ENCODE data around the gene SUPV3L1. TPM values are rescaled to one million over a fixed set of nuclear protein-coding genes. Genes with fewer than 3 reads are reported as not detected.
"Not testable (repeated sequence)": the region's sequence is repeated elsewhere in the genome, so short reads cannot be mapped to it uniquely, and the experiment has no call there.

Gene SUPV3L1
- total RNA-seq, result 10 to 100 TPM; 35.5 to 36.8 TPM

DNA sequence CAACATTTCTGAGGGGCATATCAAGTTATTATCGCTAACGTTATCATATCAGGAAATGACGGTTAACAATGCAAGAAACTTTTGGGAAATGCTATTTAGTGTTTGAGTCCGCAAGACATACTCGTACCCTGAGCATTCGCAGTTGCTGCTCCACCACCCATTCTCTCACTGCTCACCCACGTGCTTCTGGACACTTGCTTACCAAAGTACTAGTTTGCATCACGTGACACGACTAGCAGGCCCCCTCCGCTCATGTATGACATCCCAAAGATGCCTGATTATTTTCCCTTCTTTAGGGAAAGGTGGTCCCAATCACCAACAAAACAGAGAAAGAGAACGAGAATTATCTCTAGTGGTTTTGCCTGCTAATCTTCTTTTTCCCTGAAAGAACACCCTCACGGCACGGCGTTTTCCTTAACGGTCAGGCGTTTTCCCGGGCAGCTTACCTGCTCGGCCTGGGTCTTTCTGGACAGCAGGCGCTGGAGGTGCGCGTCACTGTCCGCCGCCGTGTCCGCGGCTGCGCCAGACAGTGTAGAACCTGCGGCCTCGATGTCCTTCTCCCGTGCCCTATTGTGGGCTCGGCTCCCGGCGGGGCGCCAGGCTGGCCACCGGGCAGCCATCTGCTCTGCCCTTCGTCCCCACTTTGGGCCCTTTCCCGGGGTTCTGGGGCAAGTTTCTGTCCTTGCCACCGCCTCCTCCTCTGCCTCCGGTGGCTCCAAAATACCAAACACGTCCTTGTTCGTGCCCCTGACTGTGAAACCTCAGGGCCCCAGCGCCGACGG lies at the start of gene SUPV3L1:
Gene SUPV3L1, plus strand, starts transcription at position 492 of the 782 bp plus-strand sequence. Its CDS starts 58 bp downstream, at position 550.
- DNase-seq (peak; percentile 93), ATAC-seq (peak; percentile 91)
- peaks cover 36% of the 10 kb centered on the region for H3K4me1 Mint-ChIP-seq (ENCODE audit: low read depth)
- CTCF ChIA-PET, result interaction anchor here (1.2 to 1.4 kb wide), 2 partner anchors 25 to 174 kb away, joined by 4 to 5 read pairs; no protein-coding TSS in a partner anchor
- POLR2A ChIA-PET, result interaction anchor here (0.7 to 1.4 kb wide), 5 partner anchors 16 to 49 kb away, joined by 4 to 9 read pairs (median 6); no protein-coding TSS in a partner anchor
- peak within 1 kb of the TSS; percentile 100 for H3K27ac Mint-ChIP-seq
- no peaks in the 10 kb centered on the region for H3K9me3 Mint-ChIP-seq (ENCODE audit: insufficient read depth)
- no peaks in the 10 kb centered on the region for H3K27me3 Mint-ChIP-seq (ENCODE audit: low read depth)
- H3K36me3 Mint-ChIP-seq (ENCODE audit: low read depth), result peaks cover 7% of the 10 kb centered on the region
- H3K4me3 Mint-ChIP-seq, result peak within 1 kb of the TSS; percentile 96

GRCh38 chr10:69130251-69130650 lies 49.8 kb upstream of the SUPV3L1 start:
- no peaks in the 10 kb centered on the region for H3K9me3 Mint-ChIP-seq (ENCODE audit: insufficient read depth)
- H3K4me3 Mint-ChIP-seq, result no peak overlapping the region
- H3K36me3 Mint-ChIP-seq (ENCODE audit: low read depth), result peaks cover 33% of the 10 kb centered on the region
- no peak for DNase-seq
- no peak for ATAC-seq
- peaks cover 48% of the 10 kb centered on the region for H3K4me1 Mint-ChIP-seq (ENCODE audit: low read depth)
- H3K27ac Mint-ChIP-seq, result no peak overlapping the region
- POLR2A ChIA-PET, result no interaction called here
- CTCF ChIA-PET, result interaction anchor here (1.3 to 1.8 kb wide), 2 partner anchors 8 to 149 kb away, joined by 4 read pairs; no protein-coding TSS in a partner anchor
- H3K27me3 Mint-ChIP-seq (ENCODE audit: low read depth), result no peaks in the 10 kb centered on the region

DNA sequence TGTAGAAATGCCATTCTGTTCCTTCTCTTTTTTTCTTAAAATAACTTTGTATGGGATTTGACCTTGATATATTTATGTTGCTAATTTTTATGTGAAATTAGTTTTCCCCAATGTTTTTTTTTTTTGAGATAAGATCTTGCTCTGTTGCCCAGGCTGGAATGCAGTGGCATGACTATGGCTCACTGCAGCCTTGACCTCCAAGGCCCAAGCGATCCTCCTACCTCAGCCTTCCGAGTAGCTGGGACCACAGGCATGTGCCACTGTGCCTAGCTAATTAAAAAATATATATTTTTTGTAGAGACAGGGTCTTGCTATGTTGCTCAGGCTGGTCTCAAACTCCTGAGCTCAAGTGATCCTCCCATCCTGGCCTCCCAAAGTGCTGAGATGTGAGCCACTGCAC lies 40.1 kb upstream of the SUPV3L1 start:
- ATAC-seq (no peak), DNase-seq (no peak)
- POLR2A ChIA-PET, result no interaction called here
- Mint-ChIP-seq H3K27ac (no peak overlapping the region), H3K36me3 (ENCODE audit: low read depth) (peaks cover 31% of the 10 kb centered on the region), H3K4me3 (no peak overlapping the region), H3K4me1 (ENCODE audit: low read depth) (peaks cover 3% of the 10 kb centered on the region), H3K9me3 (ENCODE audit: insufficient read depth) (no peaks in the 10 kb centered on the region), H3K27me3 (ENCODE audit: low read depth) (no peaks in the 10 kb centered on the region)
- CTCF ChIA-PET, result interaction anchor here (1.0 to 1.4 kb wide), 2 partner anchors 15 to 31 kb away, joined by 3 read pairs; no protein-coding TSS in a partner anchor

GRCh38 chr10:69141304-69141703 lies 38.7 kb upstream of the SUPV3L1 start:
- H3K36me3 Mint-ChIP-seq (ENCODE audit: low read depth), result peaks cover 25% of the 10 kb centered on the region
- H3K4me1 Mint-ChIP-seq (ENCODE audit: low read depth), result peaks cover 3% of the 10 kb centered on the region
- no peaks in the 10 kb centered on the region for H3K27me3 Mint-ChIP-seq (ENCODE audit: low read depth)
- CTCF ChIA-PET, result interaction anchor here (1.4 kb wide), 1 partner anchor 30 kb away, joined by 3 read pairs; no protein-coding TSS in a partner anchor
- H3K9me3 Mint-ChIP-seq (ENCODE audit: insufficient read depth), result no peaks in the 10 kb centered on the region
- POLR2A ChIA-PET, result no interaction called here
- DNase-seq (no peak), ATAC-seq (no peak)
- H3K4me3 Mint-ChIP-seq, result no peak overlapping the region
- H3K27ac Mint-ChIP-seq, result no peak overlapping the region

GRCh38 chr10:69142074-69142473 lies 38.0 kb upstream of the SUPV3L1 start:
- DNase-seq; H3K27ac Mint-ChIP-seq; H3K4me3 Mint-ChIP-seq; H3K9me3 Mint-ChIP-seq (ENCODE audit: insufficient read depth); ATAC-seq; H3K27me3 Mint-ChIP-seq (ENCODE audit: low read depth); POLR2A ChIA-PET; H3K4me1 Mint-ChIP-seq (ENCODE audit: low read depth): not testable (repeated sequence)
- H3K36me3 Mint-ChIP-seq (ENCODE audit: low read depth), result peaks cover 26% of the 10 kb centered on the region
- CTCF ChIA-PET, result interaction anchor here (1.0 kb wide), 2 partner anchors 9 to 161 kb away, joined by 3 to 4 read pairs; no protein-coding TSS in a partner anchor

DNA sequence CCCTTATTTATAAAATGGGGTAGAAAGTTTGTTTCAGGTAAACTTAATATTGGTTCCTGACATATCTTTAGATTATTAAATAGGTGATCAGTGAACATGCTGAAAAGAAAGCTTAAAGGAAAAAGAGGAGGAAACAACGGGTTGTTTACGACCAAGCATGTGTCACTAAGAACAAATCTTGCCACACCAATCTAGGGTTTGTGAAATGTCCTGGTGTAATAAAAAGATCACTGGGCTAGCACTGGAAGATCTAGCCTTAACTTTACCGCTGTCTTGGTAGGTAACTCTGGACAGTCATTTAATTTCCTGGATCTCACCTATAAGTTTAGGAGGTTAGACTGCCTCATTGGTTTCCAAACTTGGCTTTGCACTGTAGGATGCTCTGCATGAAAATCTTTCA lies 37.1 kb upstream of the SUPV3L1 start:
- ATAC-seq (no peak), DNase-seq (no peak)
- Mint-ChIP-seq H3K27me3 (ENCODE audit: low read depth) (no peaks in the 10 kb centered on the region), H3K9me3 (ENCODE audit: insufficient read depth) (no peaks in the 10 kb centered on the region), H3K4me3 (no peak overlapping the region), H3K36me3 (ENCODE audit: low read depth) (peaks cover 21% of the 10 kb centered on the region), H3K4me1 (ENCODE audit: low read depth) (peaks cover 11% of the 10 kb centered on the region), H3K27ac (no peak overlapping the region)
- POLR2A ChIA-PET, result no interaction called here
- CTCF ChIA-PET, result interaction anchor here (1.0 kb wide), 2 partner anchors 10 to 162 kb away, joined by 3 to 4 read pairs; no protein-coding TSS in a partner anchor

- Mint-ChIP-seq H3K27ac (no peak overlapping the region), H3K27me3 (ENCODE audit: low read depth) (no peaks in the 10 kb centered on the region), H3K4me3 (no peak overlapping the region), H3K9me3 (ENCODE audit: insufficient read depth) (no peaks in the 10 kb centered on the region), H3K36me3 (ENCODE audit: low read depth) (peaks cover 26% of the 10 kb centered on the region), H3K4me1 (ENCODE audit: low read depth) (peaks cover 20% of the 10 kb centered on the region)
- ChIA-PET CTCF (no interaction called here), POLR2A (no interaction called here)
- ATAC-seq (no peak), DNase-seq (no peak)
Measured at GRCh38 chr10:69145329-69145728, 34.7 kb upstream of the SUPV3L1 start.

- Mint-ChIP-seq H3K27me3 (ENCODE audit: low read depth) (no peaks in the 10 kb centered on the region), H3K4me1 (ENCODE audit: low read depth) (peaks cover 20% of the 10 kb centered on the region), H3K9me3 (ENCODE audit: insufficient read depth) (no peaks in the 10 kb centered on the region), H3K4me3 (no peak overlapping the region), H3K36me3 (ENCODE audit: low read depth) (peaks cover 26% of the 10 kb centered on the region), H3K27ac (no peak overlapping the region)
- DNase-seq (no peak), ATAC-seq (no peak)
- ChIA-PET CTCF (no interaction called here), POLR2A (no interaction called here)
Measured at GRCh38 chr10:69145864-69146263, 34.2 kb upstream of the SUPV3L1 start.

GRCh38 chr10:69146759-69147158 lies 33.3 kb upstream of the SUPV3L1 start:
- no peak for ATAC-seq
- Mint-ChIP-seq H3K9me3 (ENCODE audit: insufficient read depth) (no peaks in the 10 kb centered on the region), H3K36me3 (ENCODE audit: low read depth) (peaks cover 24% of the 10 kb centered on the region), H3K27me3 (ENCODE audit: low read depth) (no peaks in the 10 kb centered on the region), H3K4me1 (ENCODE audit: low read depth) (peaks cover 20% of the 10 kb centered on the region), H3K4me3 (no peak overlapping the region), H3K27ac (no peak overlapping the region)
- DNase-seq, result no peak
- CTCF ChIA-PET, result interaction anchor here (1.2 kb wide), 1 partner anchor 246 kb away, joined by 3 read pairs; no protein-coding TSS in a partner anchor
- POLR2A ChIA-PET, result no interaction called here

DNA sequence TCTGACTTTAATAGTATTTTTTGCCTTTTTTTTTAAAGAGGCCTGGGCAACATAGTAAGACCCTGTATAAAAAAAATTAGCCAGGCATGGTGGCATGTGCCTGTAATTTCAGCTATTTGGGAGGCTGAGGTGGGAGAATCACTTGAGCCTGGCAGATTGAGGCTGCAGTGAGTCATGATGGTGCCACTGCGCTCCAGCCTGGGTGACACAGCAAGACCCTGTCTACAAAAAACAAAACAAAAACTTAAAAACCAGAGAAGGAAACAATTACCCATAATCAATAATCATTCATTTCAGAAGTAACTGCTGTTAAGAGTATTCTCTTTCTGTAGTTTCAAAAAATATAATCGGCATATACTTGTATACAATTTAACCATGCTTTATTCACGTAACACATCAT lies 28.1 kb upstream of the SUPV3L1 start:
- POLR2A ChIA-PET, result no interaction called here
- CTCF ChIA-PET, result no interaction called here
- Mint-ChIP-seq H3K27ac (no peak overlapping the region), H3K36me3 (ENCODE audit: low read depth) (peaks cover 15% of the 10 kb centered on the region), H3K9me3 (ENCODE audit: insufficient read depth) (no peaks in the 10 kb centered on the region), H3K27me3 (ENCODE audit: low read depth) (no peaks in the 10 kb centered on the region), H3K4me3 (no peak overlapping the region), H3K4me1 (ENCODE audit: low read depth) (peaks cover 12% of the 10 kb centered on the region)
- DNase-seq (no peak), ATAC-seq (no peak)

- ChIA-PET POLR2A (interaction anchor here (0.6 kb wide), 2 partner anchors 18 to 25 kb away, joined by 3 read pairs; no protein-coding TSS in a partner anchor), CTCF (interaction anchor here (0.5 kb wide), 1 partner anchor 315 kb away, joined by 3 read pairs; no protein-coding TSS in a partner anchor)
- DNase-seq (no peak), ATAC-seq (no peak)
- Mint-ChIP-seq H3K9me3 (ENCODE audit: insufficient read depth) (no peaks in the 10 kb centered on the region), H3K4me1 (ENCODE audit: low read depth) (peaks cover 8% of the 10 kb centered on the region), H3K27ac (no peak overlapping the region), H3K27me3 (ENCODE audit: low read depth) (no peaks in the 10 kb centered on the region), H3K4me3 (no peak overlapping the region), H3K36me3 (ENCODE audit: low read depth) (peaks cover 21% of the 10 kb centered on the region)
Measured at GRCh38 chr10:69153227-69153626, 26.8 kb upstream of the SUPV3L1 start.

DNA sequence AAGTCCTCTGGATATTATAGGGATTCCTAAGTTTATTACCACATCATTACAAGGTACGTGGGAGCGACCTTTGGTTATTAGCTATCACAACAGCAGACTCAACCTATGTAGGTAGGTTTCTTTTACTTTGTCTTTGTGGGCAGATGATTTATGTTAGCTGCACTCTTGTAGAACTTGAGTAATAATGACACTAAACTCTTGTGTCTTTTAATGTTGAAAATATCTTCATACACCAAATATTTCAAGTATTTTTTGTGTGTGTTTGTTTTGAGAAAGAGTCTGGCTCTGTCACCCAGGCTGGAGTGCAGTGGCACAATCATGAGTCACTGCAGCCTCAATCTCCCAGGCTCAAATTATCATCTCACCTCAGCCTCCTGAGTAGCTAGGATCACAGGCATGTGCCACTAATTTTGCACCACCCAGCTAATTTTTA lies 19.2 kb upstream of the SUPV3L1 start:
- H3K36me3 Mint-ChIP-seq (ENCODE audit: low read depth), result peaks cover 37% of the 10 kb centered on the region
- ChIA-PET POLR2A (no interaction called here), CTCF (interaction anchor here (1.1 kb wide), 1 partner anchor 9 kb away, joined by 3 read pairs; no protein-coding TSS in a partner anchor)

More for the DNA sequence above, 19.2 kb upstream of the SUPV3L1 start:
- DNase-seq (no peak), ATAC-seq (no peak)
- Mint-ChIP-seq H3K27ac (no peak overlapping the region), H3K9me3 (ENCODE audit: insufficient read depth) (no peaks in the 10 kb centered on the region), H3K4me1 (ENCODE audit: low read depth) (no peaks in the 10 kb centered on the region), H3K27me3 (ENCODE audit: low read depth) (no peaks in the 10 kb centered on the region), H3K4me3 (no peak overlapping the region)
